C4-2B (cell line): ENCODE measurements around the gene ZDHHC16.
"Not testable (repeated sequence)": the region's sequence is repeated elsewhere in the genome, so short reads cannot be mapped to it uniquely, and the experiment has no call there.

Experiments used
- H3K27ac ChIP-seq: fragments of 450-650 bp; 2 replicates; pipeline ENCODE4 v1.5.1; 2017
- ZFX ChIP-seq: fragments of 450-650 bp; IDR thresholded peaks from 2 replicates; pipeline ENCODE4 v1.6.1; 2017
- TF ChIP-seq, protein P1 (sequence below): fragments of 450-650 bp; conservative IDR thresholded peaks from 2 replicates; pipeline ENCODE4 v1.5.1; 2017; ENCODE audit warnings: mild to moderate bottlenecking

Gene ZDHHC16

DNA sequence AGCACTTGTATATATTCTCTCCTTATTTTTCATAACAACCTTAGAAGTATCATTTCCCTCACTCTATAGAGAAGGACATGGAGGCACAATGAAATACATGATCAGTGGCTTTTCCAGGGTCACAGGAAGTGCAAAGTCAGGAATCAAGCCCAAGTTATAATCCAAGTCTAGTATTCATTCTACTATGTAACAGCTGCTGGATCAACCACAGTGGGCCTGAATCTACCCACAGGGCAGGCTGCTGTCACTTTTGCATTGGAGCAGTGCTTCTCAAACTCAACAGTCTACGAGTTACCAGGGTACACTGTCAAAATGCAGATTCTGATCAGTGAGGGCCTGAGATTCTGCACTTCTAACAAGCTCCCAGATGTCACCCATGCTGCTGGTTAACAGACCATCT is 18.3 kb downstream of the ZDHHC16 start:
- no peak overlapping the region for H3K27ac ChIP-seq
- TF ChIP-seq, protein P1, sequence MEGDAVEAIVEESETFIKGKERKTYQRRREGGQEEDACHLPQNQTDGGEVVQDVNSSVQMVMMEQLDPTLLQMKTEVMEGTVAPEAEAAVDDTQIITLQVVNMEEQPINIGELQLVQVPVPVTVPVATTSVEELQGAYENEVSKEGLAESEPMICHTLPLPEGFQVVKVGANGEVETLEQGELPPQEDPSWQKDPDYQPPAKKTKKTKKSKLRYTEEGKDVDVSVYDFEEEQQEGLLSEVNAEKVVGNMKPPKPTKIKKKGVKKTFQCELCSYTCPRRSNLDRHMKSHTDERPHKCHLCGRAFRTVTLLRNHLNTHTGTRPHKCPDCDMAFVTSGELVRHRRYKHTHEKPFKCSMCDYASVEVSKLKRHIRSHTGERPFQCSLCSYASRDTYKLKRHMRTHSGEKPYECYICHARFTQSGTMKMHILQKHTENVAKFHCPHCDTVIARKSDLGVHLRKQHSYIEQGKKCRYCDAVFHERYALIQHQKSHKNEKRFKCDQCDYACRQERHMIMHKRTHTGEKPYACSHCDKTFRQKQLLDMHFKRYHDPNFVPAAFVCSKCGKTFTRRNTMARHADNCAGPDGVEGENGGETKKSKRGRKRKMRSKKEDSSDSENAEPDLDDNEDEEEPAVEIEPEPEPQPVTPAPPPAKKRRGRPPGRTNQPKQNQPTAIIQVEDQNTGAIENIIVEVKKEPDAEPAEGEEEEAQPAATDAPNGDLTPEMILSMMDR, result no peak

DNA sequence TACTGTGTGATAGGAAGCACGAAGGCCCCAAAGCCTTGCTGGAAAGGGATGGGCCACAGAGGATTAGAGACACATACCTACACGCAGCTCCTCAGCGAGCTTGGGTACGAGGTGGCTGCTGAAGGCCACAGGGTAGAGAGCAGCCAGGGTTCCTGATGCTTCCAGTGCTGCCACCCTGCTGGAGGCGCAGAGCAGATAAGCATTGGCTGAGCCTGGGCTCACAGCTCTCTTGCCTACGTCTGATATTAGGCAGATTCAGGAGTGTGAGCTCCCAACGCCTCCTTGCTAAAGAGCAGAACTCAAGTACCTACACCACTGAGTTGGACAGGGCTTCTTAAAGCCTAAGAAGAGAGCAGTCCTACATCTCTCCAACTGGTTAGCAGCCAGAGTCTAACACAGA is 20.0 kb downstream of the ZDHHC16 start:
- H3K27ac ChIP-seq, result no peak overlapping the region
- TF ChIP-seq ZFX, result no peak
- TF ChIP-seq, protein P1, result no peak

DNA sequence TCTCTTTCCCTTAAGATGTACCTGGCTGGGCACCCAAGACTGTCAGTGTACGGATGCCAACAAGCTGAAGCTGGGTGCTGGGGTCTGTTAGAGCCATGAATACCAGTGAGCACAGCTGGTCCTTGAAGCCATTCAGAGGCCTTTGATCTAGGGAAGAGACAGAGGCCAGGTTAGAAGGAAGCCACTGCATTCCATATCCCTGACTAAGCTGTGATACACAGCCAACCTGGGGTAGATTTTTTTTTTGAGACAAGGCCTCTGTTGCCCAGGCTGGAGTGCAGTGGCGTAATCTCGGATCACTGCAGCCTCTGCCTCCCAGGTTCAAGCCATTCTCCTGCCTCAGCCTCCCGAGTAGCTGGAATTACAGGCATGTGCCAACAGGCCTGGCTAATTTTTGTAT is 20.8 kb downstream of the ZDHHC16 start:
- TF ChIP-seq ZFX, result no peak
- TF ChIP-seq, protein P1, result no peak
- no peak overlapping the region for H3K27ac ChIP-seq

DNA sequence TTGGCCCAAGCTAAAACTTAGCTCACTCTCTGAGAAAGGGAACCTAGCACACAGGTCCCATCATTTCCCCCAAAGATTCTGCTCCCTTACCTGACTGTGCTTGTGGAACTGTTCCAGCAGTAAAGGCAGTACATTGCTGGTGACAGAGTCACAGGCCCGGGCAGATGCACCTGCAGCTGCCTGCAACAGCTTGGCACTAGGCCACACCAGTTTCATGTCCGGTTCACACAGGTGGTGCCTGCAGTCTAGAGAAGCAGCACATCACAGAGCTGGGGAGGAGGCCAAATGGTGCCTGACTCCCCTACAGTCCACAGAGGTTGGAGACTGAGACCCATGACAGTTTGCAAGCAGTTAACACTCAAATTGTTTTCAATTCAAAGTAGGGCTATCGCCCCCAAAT is 22.2 kb downstream of the ZDHHC16 start:
- TF ChIP-seq ZFX, result no peak
- TF ChIP-seq, protein P1, result no peak
- H3K27ac ChIP-seq, result no peak overlapping the region

DNA sequence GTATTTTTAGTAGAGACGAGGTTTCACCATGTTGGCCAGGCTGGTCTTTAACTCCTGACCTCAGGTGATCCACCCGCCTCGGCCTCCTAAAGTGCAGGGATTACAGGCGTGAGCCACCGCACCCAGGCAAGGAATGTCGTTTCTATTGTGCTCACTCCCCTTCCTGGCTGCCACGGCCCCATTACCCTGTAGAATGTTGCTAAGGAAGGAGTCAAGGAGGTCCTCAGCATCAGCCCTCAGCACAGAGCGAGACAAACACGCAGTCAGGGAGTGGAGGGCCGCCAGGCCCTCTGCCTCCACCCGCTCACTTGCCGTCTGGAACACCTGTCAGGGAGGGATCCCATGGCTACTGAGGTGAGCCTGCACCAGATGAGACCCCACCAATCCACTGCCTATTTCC is 22.8 kb downstream of the ZDHHC16 start:
- not testable (repeated sequence) for H3K27ac ChIP-seq

DNA sequence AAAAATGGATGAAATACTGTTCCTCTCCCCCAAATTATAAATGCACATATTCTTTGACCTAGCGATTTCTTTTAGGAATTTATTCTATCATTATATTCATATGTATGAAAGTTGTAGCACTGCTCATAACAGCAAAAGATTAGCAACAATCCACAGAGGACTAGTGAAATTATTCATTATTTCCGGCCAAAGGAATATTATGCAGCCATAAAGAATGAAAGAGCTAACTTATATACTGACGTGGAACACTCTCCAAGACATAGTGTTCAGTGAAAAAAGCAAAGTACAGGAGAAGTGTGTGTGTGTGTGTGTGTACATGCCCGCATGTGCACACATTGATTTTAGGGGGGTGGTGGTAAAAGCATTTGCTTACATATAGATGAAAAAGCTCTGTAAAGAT is 28.9 kb downstream of the ZDHHC16 start:
- no peak overlapping the region for H3K27ac ChIP-seq
- TF ChIP-seq ZFX, result no peak
- TF ChIP-seq, protein P1, result no peak

DNA sequence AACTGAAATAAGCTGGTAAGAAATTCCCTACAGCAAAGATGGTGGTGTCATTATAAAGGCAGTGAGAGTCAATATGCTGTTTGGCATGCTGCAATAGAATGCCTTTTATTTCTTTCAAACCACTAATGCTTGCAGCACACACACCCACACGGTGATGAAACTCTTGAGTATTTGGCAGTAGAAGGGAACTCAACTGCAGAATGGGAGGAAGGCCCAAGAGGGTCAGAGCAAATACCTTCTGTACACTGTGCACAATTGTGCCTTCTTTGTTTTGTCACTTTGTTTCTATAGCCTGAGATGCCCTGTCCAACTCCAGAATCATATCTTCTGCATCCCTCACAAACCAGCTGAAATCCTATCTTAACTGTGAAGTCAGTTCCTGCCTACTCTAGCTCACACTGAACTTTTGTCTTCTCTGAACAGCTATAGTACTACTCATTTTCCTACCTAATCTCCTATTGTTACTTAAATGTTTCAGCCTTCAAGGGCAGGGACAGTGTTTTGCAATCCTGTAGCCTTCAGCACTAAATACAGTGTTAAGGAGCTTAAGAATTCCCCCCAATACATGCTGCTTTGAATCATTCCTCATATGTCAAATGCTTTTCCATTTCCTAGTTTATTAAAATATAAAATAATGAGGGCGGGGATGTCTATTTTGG is 30.1 kb downstream of the ZDHHC16 start:
- TF ChIP-seq, protein P1, result no peak
- no peak for TF ChIP-seq ZFX
- no peak overlapping the region for H3K27ac ChIP-seq

DNA sequence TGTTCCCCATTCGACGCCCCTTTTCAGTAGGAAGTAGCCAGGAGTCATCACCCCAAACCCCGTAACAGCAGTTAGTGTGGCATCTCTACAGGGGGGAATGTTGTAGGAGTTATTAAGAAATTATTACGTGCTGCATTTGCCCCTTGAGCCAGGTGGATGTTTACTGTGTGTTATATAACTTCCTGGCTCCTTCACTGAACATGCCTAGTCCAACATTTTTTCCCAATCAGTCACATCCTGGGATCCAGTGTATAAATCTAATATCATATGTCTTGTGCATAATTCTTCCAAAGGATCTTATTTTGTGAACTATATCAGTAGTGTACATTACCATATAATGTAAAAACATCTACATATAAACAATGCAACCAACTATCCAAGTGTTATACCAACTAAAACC is 33.4 kb downstream of the ZDHHC16 start:
- H3K27ac ChIP-seq, result not testable (repeated sequence)

DNA sequence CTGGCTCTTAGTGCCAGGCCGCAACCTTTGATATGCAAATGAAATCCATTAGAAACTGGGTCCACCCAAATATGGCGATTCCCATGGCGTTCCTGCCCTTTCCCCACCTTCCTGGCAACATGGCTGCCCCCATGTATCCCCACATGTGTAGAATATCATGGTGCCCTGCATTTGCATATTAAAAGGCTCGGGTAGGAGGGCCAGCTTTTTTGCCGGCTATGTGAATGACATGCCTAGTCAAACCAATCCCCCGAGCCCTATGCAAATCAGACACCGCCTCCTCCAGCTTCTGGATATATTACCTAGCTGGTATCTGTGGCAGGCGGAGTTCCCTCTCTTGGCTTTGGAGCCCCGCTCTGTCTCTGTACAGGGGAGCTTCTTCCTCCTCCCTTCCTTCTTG is 34.0 kb downstream of the ZDHHC16 start:
- no peak for TF ChIP-seq ZFX
- TF ChIP-seq, protein P1, result no peak
- H3K27ac ChIP-seq, result no peak overlapping the region
